HFFc6 (cell line): Measurements from ENCODE around the gene FXR2. TPM values are rescaled to one million over a fixed set of nuclear protein-coding genes. Genes with fewer than 3 reads are reported as not detected.

Source experiments
- DNase-seq: peaks from one replicate; pipeline ENCODE4 v3.0.0-alpha.2; 2018
- H3K27ac Mint-ChIP-seq: 2 replicates; pipeline ENCODE4 v1.8.0; 2020; ENCODE audit warnings: mild to moderate bottlenecking, mixed read lengths
- H3K27me3 Mint-ChIP-seq: 2 replicates; pipeline ENCODE4 v1.8.0; 2021; ENCODE audit warnings: mild to moderate bottlenecking, moderate library complexity, mixed read lengths; ENCODE audit not compliant: insufficient read depth
- H3K36me3 Mint-ChIP-seq: 2 replicates; pipeline ENCODE4 v1.8.0; 2021; ENCODE audit warnings: low read depth, mixed read lengths
- H3K4me1 Mint-ChIP-seq: 2 replicates; pipeline ENCODE4 v1.8.0; 2020; ENCODE audit warnings: low read depth, mixed read lengths
- H3K4me3 Mint-ChIP-seq: 2 replicates; pipeline ENCODE4 v1.8.0; 2020; ENCODE audit warnings: mild to moderate bottlenecking, moderate library complexity, mixed read lengths
- H3K9me3 Mint-ChIP-seq: 2 replicates; pipeline ENCODE4 v1.8.0; 2020; ENCODE audit warnings: mild to moderate bottlenecking, mixed read lengths
- CTCF ChIP-seq: fragments of 200-600 bp; sonication (generic); IDR thresholded peaks from 2 replicates; pipeline ENCODE4 v1.5.0; 2021; ENCODE audit warnings: antibody characterized with exemption, mild to moderate bottlenecking
- long read RNA-seq: library from polyadenylated mRNA; unstranded; transcript quantifications from one replicate; pipeline ENCODE4 v2.0.0, GENCODE V29; 2019
- total RNA-seq, 6 experiments: library from RNA; stranded (reverse); fragmentation: NEBNext Ultra II Directional; extraction: Animal tissue kit (Norgen Biotek cat#: 25700); gene quantifications; 2 replicates in 1 of 6; 3 replicates in 5 of 6; pipeline ENCODE4 v1.2.3, GENCODE V29; 2021

FXR2 gene
- total RNA-seq: 10 to 100 TPM; 49.3 to 62.3 (median 51.5) TPM
- long read RNA-seq, transcript FXR2-201 (17 exons, 2,957 nt): major isoform, 15 of 33 reads
- long read RNA-seq, partial matches to known transcripts: 11 of 33 reads
- long read RNA-seq, other reads (novel, unspliced or antisense): 7 of 33 reads

GRCh38 chr17:7614425-7615264 is at the start of gene FXR2:
FXR2 (minus strand) TSS chr17:7614897; CDS start chr17:7614532, 365 bp downstream.
- H3K4me3 Mint-ChIP-seq: peak within 1 kb of the TSS; percentile 91
- peak within 1 kb of the TSS; percentile 88 for H3K27ac Mint-ChIP-seq
- H3K4me1 Mint-ChIP-seq: peaks cover 35% of the 10 kb centered on the region
- peaks cover 2% of the 10 kb centered on the region; the same call in 1 of the 2 replicates for H3K27me3 Mint-ChIP-seq
- no peaks in the 10 kb centered on the region for H3K9me3 Mint-ChIP-seq
- TF ChIP-seq CTCF: peak; percentile 76
- peaks cover 31% of the 10 kb centered on the region for H3K36me3 Mint-ChIP-seq
- DNase-seq: peak; percentile 99

GRCh38 chr17:7656958-7657609 is 42.4 kb upstream of the FXR2 start:
- DNase-seq: no peak
- H3K36me3 Mint-ChIP-seq: 0 out of 2 replicates have a peak, but pooled peaks cover 4% of the 10 kb centered on the region
- no peak for TF ChIP-seq CTCF
- H3K4me1 Mint-ChIP-seq: no peaks in the 10 kb centered on the region
- H3K27ac Mint-ChIP-seq: no peak overlapping the region
- peaks cover 33% of the 10 kb centered on the region for H3K27me3 Mint-ChIP-seq
- H3K4me3 Mint-ChIP-seq: no peak overlapping the region
- no peaks in the 10 kb centered on the region for H3K9me3 Mint-ChIP-seq

- H3K4me3 Mint-ChIP-seq: no peak overlapping the region
These were observed 40.8 kb upstream of the FXR2 start for GRCh38 chr17:7655541-7655840.

GRCh38 chr17:7654832-7655540 is 40.3 kb upstream of the FXR2 start:
- H3K27me3 Mint-ChIP-seq: peaks cover 45% of the 10 kb centered on the region
- no peaks in the 10 kb centered on the region for H3K9me3 Mint-ChIP-seq
- no peak overlapping the region for H3K27ac Mint-ChIP-seq
- H3K4me3 Mint-ChIP-seq: no peak overlapping the region
- 0 out of 2 replicates have a peak, but pooled peaks cover 4% of the 10 kb centered on the region for H3K36me3 Mint-ChIP-seq
- H3K4me1 Mint-ChIP-seq: peaks cover 8% of the 10 kb centered on the region
- TF ChIP-seq CTCF: no peak
- peak; percentile 5 for DNase-seq

More at GRCh38 chr17:7655541-7655840, 40.8 kb upstream of the FXR2 start:
- no peak for TF ChIP-seq CTCF
- no peak for DNase-seq
- Mint-ChIP-seq H3K4me1 (peaks cover 3% of the 10 kb centered on the region), H3K36me3 (0 out of 2 replicates have a peak, but pooled peaks cover 4% of the 10 kb centered on the region), H3K27me3 (peaks cover 40% of the 10 kb centered on the region), H3K27ac (no peak overlapping the region), H3K9me3 (no peaks in the 10 kb centered on the region)
